HEK293 (cell line): ENCODE results near the gene CCNY.

Experiments
- CTCF ChIA-PET: fragments of 350-600 bp; formaldehyde crosslinking; extraction: SDS; loops from one replicate; lab custom pipeline; 2021; ENCODE audit warnings: antibody characterized with exemption; lab: Yijun Ruan, JAX
- POLR2A ChIA-PET: fragments of 300-600 bp; formaldehyde crosslinking; extraction: SDS; loops from one replicate; lab custom pipeline; 2020; ENCODE audit warnings: antibody characterized with exemption, inconsistent platforms; lab: Yijun Ruan, JAX
- H3K27ac ChIP-seq: fragments of 200-500 bp; sonication (Bioruptor generic); 2 replicates; pipeline ENCODE4 v1.5.1; 2014; ENCODE audit warnings: low read depth, low read length, control low read depth, inconsistent platforms; ENCODE audit errors: extremely low read depth
- H3K36me3 ChIP-seq, 2 experiments: fragments of 200-500 bp in 1 of 2; sonication (Bioruptor generic) in 1 of 2; 1 replicate in 1 of 2; 2 replicates in 1 of 2; pipeline ENCODE4 v1.5.1; 2014 to 2017; ENCODE audit warnings: inconsistent platforms in 2 of 2, low read length in 2 of 2; ENCODE audit not compliant: control insufficient read depth in 2 of 2, insufficient read depth in 1 of 2
- H3K4me1 ChIP-seq: fragments of 200-500 bp; sonication (Bioruptor generic); 2 replicates; pipeline ENCODE4 v1.5.1; 2014; ENCODE audit warnings: mild to moderate bottlenecking, low read length, inconsistent platforms; ENCODE audit not compliant: control insufficient read depth, insufficient read depth
- H3K4me3 ChIP-seq: 2 replicates; pipeline ENCODE4 v1.5.1; 2011; ENCODE audit warnings: low read depth, mild to moderate bottlenecking, control low read depth, low read length, moderate library complexity
- H3K9me3 ChIP-seq: fragments of 200-500 bp; sonication (Bioruptor generic); 2 replicates; pipeline ENCODE4 v1.5.1; 2014; ENCODE audit warnings: low read depth, low read length, inconsistent platforms; ENCODE audit not compliant: control insufficient read depth, insufficient read depth
- BCL11A ChIP-seq: fragments of 450-650 bp; formaldehyde crosslinking; IDR thresholded peaks from 2 replicates; pipeline ENCODE4 v1.5.1; 2016; ENCODE audit warnings: low read depth, missing biosample characterization, missing genetic modification characterization
- GLI4 ChIP-seq: fragments of 450-650 bp; formaldehyde crosslinking; IDR thresholded peaks from 2 replicates; pipeline ENCODE4 v1.5.1; 2016; ENCODE audit warnings: missing biosample characterization, missing genetic modification characterization
- MEIS1 ChIP-seq: sonication (generic); formaldehyde crosslinking; IDR thresholded peaks from 2 replicates; pipeline ENCODE4 v1.8.1; 2022; ENCODE audit warnings: missing genetic modification reagents, mild to moderate bottlenecking, borderline replicate concordance
- MYNN ChIP-seq: fragments of 450-650 bp; formaldehyde crosslinking; IDR thresholded peaks from 2 replicates; pipeline ENCODE4 v1.5.1; 2016; ENCODE audit warnings: missing biosample characterization, missing genetic modification characterization, borderline replicate concordance
- SALL2 ChIP-seq: fragments of 450-650 bp; formaldehyde crosslinking; IDR thresholded peaks from 2 replicates; pipeline ENCODE4 v1.5.0; 2017; ENCODE audit warnings: missing biosample characterization, mild to moderate bottlenecking, missing genetic modification characterization, borderline replicate concordance
- SCRT2 ChIP-seq: fragments of 450-650 bp; formaldehyde crosslinking; IDR thresholded peaks from 2 replicates; pipeline ENCODE4 v1.5.1; 2016; ENCODE audit warnings: missing biosample characterization, missing genetic modification characterization
- TSHZ1 ChIP-seq: fragments of 450-650 bp; formaldehyde crosslinking; IDR thresholded peaks from 2 replicates; pipeline ENCODE4 v1.5.1; 2016; ENCODE audit warnings: missing biosample characterization, missing genetic modification characterization, borderline replicate concordance
- YY2 ChIP-seq: fragments of 450-650 bp; formaldehyde crosslinking; IDR thresholded peaks from 2 replicates; pipeline ENCODE4 v1.5.1; 2016; ENCODE audit warnings: missing biosample characterization, missing genetic modification characterization
- ZBTB11 ChIP-seq: fragments of 450-650 bp; formaldehyde crosslinking; conservative IDR thresholded peaks from 2 replicates; pipeline ENCODE4 v1.5.1; 2016; ENCODE audit warnings: low read depth, missing biosample characterization, missing genetic modification characterization
- ZBTB49 ChIP-seq: fragments of 450-650 bp; formaldehyde crosslinking; IDR thresholded peaks from 2 replicates; pipeline ENCODE4 v1.5.1; 2016; ENCODE audit warnings: missing biosample characterization, missing genetic modification characterization, low read depth
- ZNF211 ChIP-seq: fragments of 450-650 bp; formaldehyde crosslinking; IDR thresholded peaks from 2 replicates; pipeline ENCODE4 v1.5.1; 2016; ENCODE audit warnings: low read depth, missing biosample characterization, missing genetic modification characterization
- ZNF292 ChIP-seq: fragments of 450-650 bp; formaldehyde crosslinking; IDR thresholded peaks from 2 replicates; pipeline ENCODE4 v1.5.1; 2016; ENCODE audit warnings: low read depth, missing biosample characterization, missing genetic modification characterization, borderline replicate concordance
- ZNF341 ChIP-seq: fragments of 450-650 bp; formaldehyde crosslinking; IDR thresholded peaks from 2 replicates; pipeline ENCODE4; 2016; ENCODE audit warnings: low read depth, missing biosample characterization, missing genetic modification characterization
- ZNF350 ChIP-seq: fragments of 450-650 bp; formaldehyde crosslinking; IDR thresholded peaks from 2 replicates; pipeline ENCODE4 v1.5.0; 2017; ENCODE audit warnings: missing biosample characterization, mild to moderate bottlenecking, missing genetic modification characterization
- ZNF362 ChIP-seq: fragments of 450-650 bp; formaldehyde crosslinking; IDR thresholded peaks from 2 replicates; pipeline ENCODE4 v1.5.1; 2016; ENCODE audit warnings: missing biosample characterization, missing genetic modification characterization
- ZNF37A ChIP-seq: fragments of 450-650 bp; IDR thresholded peaks from 2 replicates; pipeline ENCODE4 v1.5.1; 2018; ENCODE audit warnings: missing biosample characterization, missing genetic modification characterization
- ZNF610 ChIP-seq: fragments of 450-650 bp; formaldehyde crosslinking; IDR thresholded peaks from 2 replicates; pipeline ENCODE4 v1.5.1; 2016; ENCODE audit warnings: missing biosample characterization, missing genetic modification characterization, borderline replicate concordance
- ZNF624 ChIP-seq: fragments of 450-650 bp; formaldehyde crosslinking; IDR thresholded peaks from 2 replicates; pipeline ENCODE4 v1.5.1; 2017; ENCODE audit warnings: missing biosample characterization, missing genetic modification characterization
- ZNF626 ChIP-seq: fragments of 450-650 bp; sonication (Bioruptor Pico); formaldehyde crosslinking; IDR thresholded peaks from 2 replicates; pipeline ENCODE4 v1.5.1; 2018; ENCODE audit warnings: missing biosample characterization, missing genetic modification characterization, inconsistent platforms
- ZNF629 ChIP-seq: fragments of 450-650 bp; formaldehyde crosslinking; IDR thresholded peaks from 2 replicates; pipeline ENCODE4 v1.5.1; 2017; ENCODE audit warnings: missing biosample characterization, missing genetic modification characterization
- ZXDB ChIP-seq: fragments of 450-650 bp; formaldehyde crosslinking; IDR thresholded peaks from 2 replicates; pipeline ENCODE4 v1.5.1; 2016; ENCODE audit warnings: missing biosample characterization, missing genetic modification characterization

The CCNY gene

GRCh38 chr10:35565602-35566081 lies 229.3 kb downstream of the CCNY start:
- Histone ChIP-seq H3K9me3 (no peaks in the 10 kb centered on the region), H3K27ac (no peak overlapping the region), H3K4me1 (no peaks in the 10 kb centered on the region), H3K36me3 (peaks cover 0 to 35% of the 10 kb centered on the region in 2 experiments; a peak in 2 of 3 replicates), H3K4me3 (no peak overlapping the region)
- CTCF ChIA-PET = interaction anchor here (0.7 to 1.5 kb wide), 2 partner anchors 13 to 14 kb away, joined by 3 read pairs; no protein-coding TSS in a partner anchor
- POLR2A ChIA-PET = no interaction called here
- TF ChIP-seq MEIS1 (CRISPR knock-in tag) (no peak), SALL2 (tag by site-specific recombination) (no peak), ZNF37A (tag by site-specific recombination) (no peak), SCRT2 (tag by site-specific recombination) (no peak), TSHZ1 (tag by site-specific recombination) (no peak), ZNF362 (tag by site-specific recombination) (no peak), ZNF626 (no peak), ZNF292 (tag by site-specific recombination) (no peak), ZNF350 (tag by site-specific recombination) (no peak), ZNF610 (tag by site-specific recombination) (no peak), MYNN (no peak), YY2 (no peak), ZBTB11 (no peak)

- H3K36me3 ChIP-seq = peaks cover 0 to 31% of the 10 kb centered on the region in 2 experiments; a peak in 2 of 3 replicates
- CTCF ChIA-PET = interaction anchor here (0.5 to 1.8 kb wide), 2 partner anchors 12 to 334 kb away, joined by 3 to 4 read pairs; no protein-coding TSS in a partner anchor
Measured at GRCh38 chr10:35567951-35568350, 231.6 kb downstream of the CCNY start.

More at GRCh38 chr10:35567951-35568350, 231.6 kb downstream of the CCNY start:
- Histone ChIP-seq H3K9me3 (no peaks in the 10 kb centered on the region), H3K4me3 (no peak overlapping the region), H3K4me1 (no peaks in the 10 kb centered on the region), H3K27ac (no peak overlapping the region)
- POLR2A ChIA-PET = no interaction called here
- TF ChIP-seq ZNF624 (tag by site-specific recombination) (no peak), MEIS1 (CRISPR knock-in tag) (no peak), ZNF629 (tag by site-specific recombination) (no peak), GLI4 (no peak), ZNF211 (tag by site-specific recombination) (no peak), BCL11A (tag by site-specific recombination) (no peak), ZNF37A (tag by site-specific recombination) (no peak), ZXDB (tag by site-specific recombination) (no peak), ZBTB49 (tag by site-specific recombination) (no peak), ZNF341 (tag by site-specific recombination) (no peak)
